HG03103 (cell line): Measurements from ENCODE around the gene RIPOR3.
"Not testable (repeated sequence)": the region's sequence is repeated elsewhere in the genome, so short reads cannot be mapped to it uniquely, and the experiment has no call there.

Experiments used
- ATAC-seq: cut with Tn5 transposase; IDR thresholded peaks from one replicate; pipeline ENCODE4 v1.9.1; 2021; ENCODE audit warnings: low read depth; ENCODE audit not compliant: unreplicated experiment

RIPOR3 gene

GRCh38 chr20:50680105-50680960, 11.0 kb downstream of the RIPOR3 start:
- ATAC-seq = no peak

GRCh38 chr20:50679753-50680104, 11.6 kb downstream of the RIPOR3 start:
- ATAC-seq = no peak

- no peak for ATAC-seq
Observed at GRCh38 chr20:50678169-50678898, 13.0 kb downstream of the RIPOR3 start.

GRCh38 chr20:50676858-50677257, 14.5 kb downstream of the RIPOR3 start:
- no peak for ATAC-seq

GRCh38 chr20:50676377-50676731, 15.0 kb downstream of the RIPOR3 start:
- not testable (repeated sequence) for ATAC-seq

- no peak for ATAC-seq
Observed at GRCh38 chr20:50675671-50676376, 15.5 kb downstream of the RIPOR3 start.

GRCh38 chr20:50674138-50674825, 17.1 kb downstream of the RIPOR3 start:
- ATAC-seq = no peak

- no peak for ATAC-seq
Observed at GRCh38 chr20:50673466-50674137, 17.7 kb downstream of the RIPOR3 start.

- ATAC-seq = no peak
Observed at GRCh38 chr20:50673146-50673465, 18.2 kb downstream of the RIPOR3 start.

- no peak for ATAC-seq
Observed at GRCh38 chr20:50672400-50673145, 18.8 kb downstream of the RIPOR3 start.

GRCh38 chr20:50671626-50672025, 19.7 kb downstream of the RIPOR3 start:
- ATAC-seq = no peak

GRCh38 chr20:50671010-50671409, 20.3 kb downstream of the RIPOR3 start:
- not testable (repeated sequence) for ATAC-seq

GRCh38 chr20:50670126-50670862, 21.0 kb downstream of the RIPOR3 start:
- no peak for ATAC-seq

GRCh38 chr20:50668798-50669197, 22.5 kb downstream of the RIPOR3 start:
- no peak for ATAC-seq

- ATAC-seq = no peak
Observed at GRCh38 chr20:50668326-50668725, 23.0 kb downstream of the RIPOR3 start.

GRCh38 chr20:50666709-50667298, 24.5 kb downstream of the RIPOR3 start:
- no peak for ATAC-seq

- no peak for ATAC-seq
Observed at GRCh38 chr20:50664254-50664653, 27.1 kb downstream of the RIPOR3 start.

GRCh38 chr20:50663095-50663821, 28.1 kb downstream of the RIPOR3 start:
- ATAC-seq = no peak
